HG03521 (cell line): ENCODE data around the gene GRID2.

ENCODE experiments used
- ATAC-seq: cut with Tn5 transposase; IDR thresholded peaks from one replicate; pipeline ENCODE4 v1.9.1; 2021; ENCODE audit warnings: mild to moderate bottlenecking, moderate library complexity; ENCODE audit not compliant: unreplicated experiment

Gene GRID2

GRCh38 chr4:92521941-92522340 lies 218.2 kb downstream of the GRID2 start:
- no peak for ATAC-seq

GRCh38 chr4:92522356-92522755 lies 218.6 kb downstream of the GRID2 start:
- ATAC-seq = no peak

GRCh38 chr4:92524131-92524530 lies 220.4 kb downstream of the GRID2 start:
- ATAC-seq = no peak

- ATAC-seq = no peak
Observed at GRCh38 chr4:92528541-92528940, 224.8 kb downstream of the GRID2 start.

- ATAC-seq = no peak
Observed at GRCh38 chr4:92529510-92529909, 225.7 kb downstream of the GRID2 start.

GRCh38 chr4:92535599-92535998 lies 231.8 kb downstream of the GRID2 start:
- ATAC-seq = no peak

GRCh38 chr4:92551616-92552015 lies 247.8 kb downstream of the GRID2 start:
- no peak for ATAC-seq

GRCh38 chr4:92566269-92566668 lies 262.5 kb downstream of the GRID2 start:
- no peak for ATAC-seq

GRCh38 chr4:92580816-92581215 lies 277.1 kb downstream of the GRID2 start:
- no peak for ATAC-seq

GRCh38 chr4:92599044-92599443 lies 295.3 kb downstream of the GRID2 start:
- ATAC-seq = no peak

GRCh38 chr4:92600638-92601037 lies 296.9 kb downstream of the GRID2 start:
- no peak for ATAC-seq

- no peak for ATAC-seq
Observed at GRCh38 chr4:92606227-92606626, 302.5 kb downstream of the GRID2 start.

GRCh38 chr4:92615049-92615448 lies 311.3 kb downstream of the GRID2 start:
- no peak for ATAC-seq

GRCh38 chr4:92618968-92619367 lies 315.2 kb downstream of the GRID2 start:
- ATAC-seq = no peak

- ATAC-seq = no peak
Observed at GRCh38 chr4:92629302-92629701, 325.5 kb downstream of the GRID2 start.

GRCh38 chr4:92634882-92635281 lies 331.1 kb downstream of the GRID2 start:
- ATAC-seq = no peak

- ATAC-seq = no peak
Observed at GRCh38 chr4:92636038-92636806, 332.5 kb downstream of the GRID2 start.

GRCh38 chr4:92641409-92641808 lies 337.6 kb downstream of the GRID2 start:
- ATAC-seq = no peak

GRCh38 chr4:92646826-92647225 lies 343.1 kb downstream of the GRID2 start:
- ATAC-seq = no peak

- ATAC-seq = no peak
Observed at GRCh38 chr4:92651536-92651935, 347.8 kb downstream of the GRID2 start.

GRCh38 chr4:92654084-92654483 lies 350.3 kb downstream of the GRID2 start:
- no peak for ATAC-seq

- no peak for ATAC-seq
Observed at GRCh38 chr4:92657695-92658094, 353.9 kb downstream of the GRID2 start.

GRCh38 chr4:92658318-92658717 lies 354.6 kb downstream of the GRID2 start:
- ATAC-seq = no peak
